Skeletal muscle cell (primary cell): ENCODE results near the gene NFAM1.

Experiments used
- DNase-seq: peaks from one replicate; pipeline ENCODE4 v3.0.0-alpha.2; 2010; ENCODE audit warnings: low read depth
- H3K4me3 ChIP-seq: 2 replicates; pipeline ENCODE4 v1.5.1; 2011; ENCODE audit warnings: low read depth, mild to moderate bottlenecking, control low read depth, low read length, moderate library complexity

The NFAM1 gene, protein sequence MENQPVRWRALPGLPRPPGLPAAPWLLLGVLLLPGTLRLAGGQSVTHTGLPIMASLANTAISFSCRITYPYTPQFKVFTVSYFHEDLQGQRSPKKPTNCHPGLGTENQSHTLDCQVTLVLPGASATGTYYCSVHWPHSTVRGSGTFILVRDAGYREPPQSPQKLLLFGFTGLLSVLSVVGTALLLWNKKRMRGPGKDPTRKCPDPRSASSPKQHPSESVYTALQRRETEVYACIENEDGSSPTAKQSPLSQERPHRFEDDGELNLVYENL

DNA sequence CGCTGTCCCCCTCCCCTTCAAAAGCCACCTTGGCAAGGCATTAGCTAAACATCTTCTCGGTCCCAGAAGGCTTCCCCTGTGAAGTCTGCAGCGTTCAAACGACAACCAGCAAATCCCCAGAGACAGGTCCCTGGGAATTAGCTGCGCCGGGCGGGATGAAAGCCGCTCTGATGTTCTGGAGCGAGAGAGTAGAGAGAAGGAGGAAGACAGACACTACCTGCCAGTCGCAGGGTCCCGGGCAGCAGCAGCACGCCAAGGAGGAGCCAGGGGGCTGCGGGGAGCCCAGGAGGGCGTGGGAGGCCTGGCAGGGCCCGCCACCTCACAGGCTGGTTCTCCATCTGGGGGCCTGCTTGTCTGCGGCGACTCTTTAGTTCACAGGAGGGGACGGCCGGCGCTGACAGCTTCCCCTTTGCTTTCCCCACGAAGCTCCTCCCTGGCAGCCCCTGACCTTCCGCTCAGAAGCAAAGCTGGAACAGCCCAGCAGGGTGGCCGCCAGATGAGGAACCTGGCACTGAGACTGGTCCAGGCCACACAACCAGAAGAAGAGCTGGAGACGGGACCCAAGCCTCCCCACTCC is at the start of gene NFAM1:
Gene NFAM1, minus strand, starts transcription at position 384 of the 577 bp plus-strand sequence. Its CDS starts 46 bp downstream, at position 338.
- H3K4me3 ChIP-seq: no peak within 1 kb of the TSS

DNA sequence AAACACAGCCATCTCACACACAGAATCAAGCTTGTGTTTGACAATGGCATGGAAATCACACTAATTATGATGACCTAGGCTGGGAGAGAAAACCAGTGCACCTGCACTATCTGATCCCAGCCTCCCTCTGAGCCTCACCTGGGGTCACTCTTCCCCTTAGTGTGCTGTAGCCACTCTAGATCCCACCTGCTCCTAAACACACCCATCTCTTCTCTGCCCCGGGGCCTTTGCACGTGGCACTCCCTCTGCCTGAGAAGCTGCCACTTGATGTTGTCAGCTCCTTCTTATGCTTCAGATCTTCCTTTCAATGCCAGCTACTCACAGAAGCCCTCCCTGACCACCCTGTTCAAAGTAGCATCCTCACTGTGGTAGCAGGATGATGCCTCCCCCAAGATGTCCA is 42.9 kb upstream of the NFAM1 start:
- H3K4me3 ChIP-seq: no peak overlapping the region
- DNase-seq: no peak

More for the DNA sequence above, at the start of gene NFAM1:
- DNase-seq: no peak

DNA sequence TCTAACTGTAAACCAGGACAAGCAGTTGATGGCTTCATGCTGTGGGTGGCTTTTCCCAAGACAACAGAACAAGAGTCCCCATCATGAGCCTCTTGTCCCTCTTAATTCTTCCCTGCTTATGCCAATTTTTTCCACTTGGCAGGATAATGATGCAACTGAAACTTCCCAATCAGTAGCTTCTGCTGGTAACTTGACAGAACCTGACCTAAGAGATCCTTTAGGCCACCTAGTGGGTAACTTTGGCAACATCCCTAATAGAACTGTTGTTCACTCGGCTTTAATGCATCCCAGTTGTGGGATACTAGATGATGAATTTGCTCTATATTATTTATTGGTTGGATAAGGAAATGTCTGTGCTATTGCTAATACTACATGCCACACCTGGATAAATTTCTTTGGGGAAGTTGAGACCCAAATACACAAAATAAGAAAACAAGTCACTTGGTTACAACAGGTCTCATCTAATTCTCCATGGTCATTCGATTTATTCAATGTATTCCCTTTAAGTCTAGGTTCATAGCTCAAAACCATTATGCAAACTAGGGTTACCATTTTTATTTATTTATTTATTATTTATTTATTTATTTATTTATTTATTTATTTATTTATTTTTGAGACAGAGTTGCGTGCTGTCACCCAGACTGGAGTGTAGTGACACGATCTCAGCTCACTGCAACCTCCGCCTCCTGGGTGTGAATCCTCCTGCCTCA is 41.4 kb upstream of the NFAM1 start:
- DNase-seq: peak; percentile 12
- no peak overlapping the region for H3K4me3 ChIP-seq

DNA sequence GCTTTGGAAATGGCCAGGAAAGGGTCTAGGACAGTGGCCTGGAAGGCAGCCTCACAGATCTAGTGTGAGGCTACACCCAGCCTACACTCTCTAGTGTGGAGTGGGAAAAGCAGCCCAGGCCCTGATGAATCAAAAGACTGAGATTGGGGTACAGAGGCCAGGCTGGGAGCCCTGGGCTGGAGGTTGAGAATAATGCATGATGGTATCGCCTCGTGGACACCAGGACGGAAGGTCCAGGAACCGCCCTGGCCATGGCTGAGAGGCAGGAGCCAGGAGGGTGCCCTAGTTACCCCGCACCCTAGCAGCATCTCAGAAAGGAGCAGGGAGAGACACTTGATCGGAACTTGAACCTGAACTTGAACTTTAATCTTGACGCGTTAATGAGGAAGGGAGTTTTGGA is 40.5 kb upstream of the NFAM1 start:
- H3K4me3 ChIP-seq: no peak overlapping the region
- no peak for DNase-seq

DNA sequence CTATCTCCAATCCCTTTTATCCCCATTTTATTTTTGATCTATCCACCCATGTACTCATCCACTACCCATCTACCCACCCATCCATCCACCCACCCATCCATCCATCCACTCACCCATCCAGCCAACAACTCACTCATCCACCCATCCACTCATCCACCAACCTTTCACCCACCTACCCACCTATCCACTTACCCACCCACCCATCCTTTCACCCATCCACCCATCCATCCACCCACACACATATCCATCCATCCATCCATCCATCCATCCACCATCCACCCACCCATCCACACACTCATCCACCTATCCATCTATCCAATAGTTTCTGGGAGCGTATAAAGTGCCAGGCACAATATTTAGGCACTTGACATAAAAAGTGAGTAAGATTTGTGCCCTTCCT is 39.2 kb upstream of the NFAM1 start:
- H3K4me3 ChIP-seq: no peak overlapping the region
- DNase-seq: no peak

DNA sequence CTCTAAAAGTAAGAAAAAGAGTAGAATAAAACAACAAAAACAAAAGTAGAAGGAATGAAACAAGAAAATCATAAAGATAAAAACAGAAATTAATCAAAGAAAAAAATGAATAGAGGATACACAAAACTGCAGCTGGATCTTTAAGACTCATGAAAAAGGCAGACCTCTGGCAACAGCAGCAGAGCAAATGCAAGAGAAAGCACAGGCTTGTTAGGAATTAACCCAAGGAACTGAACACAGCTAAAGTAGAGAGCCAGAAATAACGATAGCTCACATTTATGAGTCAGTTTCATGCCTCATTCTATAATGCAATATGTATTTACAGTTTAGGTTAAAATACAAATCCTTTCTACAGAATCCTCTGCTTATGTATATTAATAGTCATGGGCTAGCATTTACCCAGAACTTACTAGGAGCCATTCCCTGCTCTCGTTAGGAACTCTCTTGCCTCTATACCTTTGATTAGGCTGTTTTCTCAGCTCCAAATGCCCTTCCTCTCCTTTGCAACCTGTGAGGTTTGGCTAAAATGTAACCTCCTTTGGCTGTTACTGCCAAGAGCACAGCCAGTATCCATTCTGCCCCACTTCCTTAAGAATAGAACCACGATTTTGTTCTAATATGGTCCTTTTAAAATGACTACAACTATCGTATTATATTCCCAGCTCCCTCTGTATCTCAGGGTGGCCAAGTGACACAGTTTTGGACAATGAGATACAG is 38.3 kb upstream of the NFAM1 start:
- no peak overlapping the region for H3K4me3 ChIP-seq
- no peak for DNase-seq

DNA sequence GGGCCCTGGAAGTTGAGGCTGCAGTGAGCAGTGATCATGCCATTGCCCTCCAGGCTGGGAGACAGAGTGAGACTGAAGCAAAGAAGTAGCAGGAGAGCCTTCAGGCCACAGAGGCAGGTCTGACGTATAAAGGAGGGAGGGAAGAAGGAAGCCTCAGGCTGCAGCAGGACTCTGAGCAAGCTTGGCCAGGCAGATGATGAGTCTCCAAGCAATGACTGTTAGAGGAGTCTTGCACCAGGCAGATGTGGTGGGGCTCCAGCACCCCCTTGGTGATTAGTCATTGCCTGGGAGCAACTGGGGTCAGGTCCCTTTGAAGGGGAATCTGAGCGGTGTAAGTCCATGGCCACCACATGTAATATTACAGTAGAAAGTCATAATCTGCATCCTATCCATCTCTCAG is 36.6 kb upstream of the NFAM1 start:
- no peak overlapping the region for H3K4me3 ChIP-seq

DNA sequence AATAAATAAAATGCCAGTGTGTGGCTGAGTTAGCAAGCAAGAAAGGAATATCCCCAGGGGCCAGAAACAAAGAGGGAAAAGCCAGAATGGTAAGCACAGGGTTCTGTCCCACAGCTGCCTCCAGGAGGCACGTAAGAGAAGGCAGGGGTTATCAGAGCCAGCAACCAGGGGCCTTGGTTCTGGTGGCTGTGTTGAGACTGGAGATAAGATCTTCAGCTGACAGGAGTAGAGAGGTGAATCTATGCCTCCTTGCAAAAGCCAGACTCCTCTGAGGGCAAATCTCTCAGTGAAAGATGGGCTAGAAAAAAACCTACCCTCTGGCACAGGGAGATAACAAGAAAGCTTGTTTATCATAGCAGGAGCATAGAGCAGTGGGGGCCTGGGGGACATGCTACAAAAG is 29.8 kb upstream of the NFAM1 start:
- no peak for DNase-seq

More for the DNA sequence above, 36.6 kb upstream of the NFAM1 start:
- no peak for DNase-seq

DNA sequence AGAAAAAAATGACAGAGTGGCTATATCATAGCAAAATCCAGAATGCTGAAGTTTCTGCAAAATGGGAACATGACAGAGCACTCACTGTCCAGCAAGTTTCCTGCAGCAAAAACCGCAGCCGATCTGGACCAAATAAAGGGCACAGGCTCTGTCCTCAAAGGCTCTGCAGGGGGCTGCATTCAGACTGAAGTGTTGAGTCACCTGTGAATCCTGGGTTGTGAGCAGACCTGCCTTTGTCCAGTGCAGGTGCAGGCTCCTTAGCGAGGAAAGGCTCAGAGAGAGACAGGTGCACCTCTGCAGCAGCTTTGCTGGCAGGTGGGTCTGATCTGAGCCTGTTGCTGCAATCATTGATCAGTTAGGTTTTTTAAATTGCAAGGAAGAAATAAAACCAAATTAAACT is 29.3 kb upstream of the NFAM1 start:
- H3K4me3 ChIP-seq: no peak overlapping the region
- DNase-seq: no peak

More for the DNA sequence above, 29.8 kb upstream of the NFAM1 start:
- H3K4me3 ChIP-seq: no peak overlapping the region

DNA sequence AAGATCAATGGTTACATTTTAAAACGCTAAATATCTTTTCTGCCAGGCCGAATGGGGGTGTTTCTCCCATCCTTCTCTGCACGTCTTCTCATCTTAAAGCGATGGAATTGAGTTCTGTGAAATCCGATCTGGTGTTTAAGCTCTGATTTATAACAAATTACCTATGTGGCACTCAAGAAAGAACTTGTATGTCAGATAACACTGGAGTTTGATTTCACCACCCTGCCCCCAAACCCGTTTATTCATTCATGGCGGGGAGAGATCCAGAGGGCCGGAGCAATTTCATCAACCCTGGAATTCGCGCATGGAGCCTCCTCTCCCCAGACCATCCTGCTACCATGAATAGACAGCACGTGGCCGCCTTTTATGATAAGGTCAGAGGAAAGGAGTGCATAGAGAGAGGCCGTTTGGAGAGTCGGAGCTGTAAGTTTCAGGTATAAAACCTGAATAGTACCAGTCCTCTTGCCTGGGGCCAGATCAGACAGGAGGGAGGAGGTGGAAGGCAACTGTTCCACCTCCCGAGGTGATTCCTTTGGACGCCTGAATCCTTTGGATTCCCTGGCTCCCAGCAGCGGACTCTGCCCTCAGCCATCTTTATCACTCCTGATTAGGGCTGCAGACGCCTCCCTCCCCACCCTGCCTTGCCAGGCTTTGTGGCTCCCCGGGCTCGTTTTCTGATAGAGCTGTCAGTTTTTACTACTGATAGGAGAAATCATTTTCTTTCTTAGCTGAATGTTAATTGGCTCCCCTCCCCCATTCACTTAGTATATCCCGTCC is 27.3 kb upstream of the NFAM1 start:
- no peak overlapping the region for H3K4me3 ChIP-seq
- DNase-seq: no peak

DNA sequence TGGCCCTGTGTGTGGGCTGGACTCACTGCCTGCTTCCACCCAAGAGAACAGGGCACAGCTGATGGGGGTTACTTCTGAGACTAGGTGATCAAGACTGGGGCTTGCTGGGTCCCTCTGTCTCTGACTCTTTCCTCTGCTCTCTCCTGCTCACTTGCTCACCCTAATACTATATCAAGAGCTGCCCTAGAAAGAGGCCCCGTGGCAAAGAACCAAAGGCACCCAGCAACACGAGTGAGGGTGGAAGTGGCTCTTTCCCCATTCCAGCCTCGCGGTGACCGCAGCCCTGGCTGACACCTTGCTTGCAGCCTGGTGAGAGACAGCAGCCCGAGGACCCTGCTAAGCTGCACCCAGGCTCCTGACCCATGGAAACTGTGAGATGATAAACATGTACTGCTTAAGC is 20.7 kb upstream of the NFAM1 start:
- H3K4me3 ChIP-seq: no peak overlapping the region
- no peak for DNase-seq

DNA sequence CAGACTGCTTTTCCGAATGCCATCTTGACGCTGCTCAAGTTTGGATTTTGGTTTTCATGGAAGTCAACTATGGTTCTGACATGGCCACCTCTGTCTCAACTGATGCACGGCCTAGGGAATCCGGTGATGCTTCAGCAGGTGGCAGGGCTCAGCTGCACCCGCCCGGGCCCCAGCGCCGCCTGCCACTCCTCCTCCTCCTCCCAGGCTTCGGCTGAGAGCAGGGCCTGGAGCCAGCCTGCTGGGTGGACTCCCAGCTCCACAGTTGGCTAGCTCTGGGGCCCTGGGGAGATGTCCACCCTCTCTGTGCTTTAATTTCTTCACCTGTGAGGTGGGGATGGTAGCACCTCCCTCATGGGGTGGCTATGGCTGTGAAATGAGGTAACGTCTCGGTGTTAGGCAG is 20.3 kb upstream of the NFAM1 start:
- H3K4me3 ChIP-seq: no peak overlapping the region
- no peak for DNase-seq

DNA sequence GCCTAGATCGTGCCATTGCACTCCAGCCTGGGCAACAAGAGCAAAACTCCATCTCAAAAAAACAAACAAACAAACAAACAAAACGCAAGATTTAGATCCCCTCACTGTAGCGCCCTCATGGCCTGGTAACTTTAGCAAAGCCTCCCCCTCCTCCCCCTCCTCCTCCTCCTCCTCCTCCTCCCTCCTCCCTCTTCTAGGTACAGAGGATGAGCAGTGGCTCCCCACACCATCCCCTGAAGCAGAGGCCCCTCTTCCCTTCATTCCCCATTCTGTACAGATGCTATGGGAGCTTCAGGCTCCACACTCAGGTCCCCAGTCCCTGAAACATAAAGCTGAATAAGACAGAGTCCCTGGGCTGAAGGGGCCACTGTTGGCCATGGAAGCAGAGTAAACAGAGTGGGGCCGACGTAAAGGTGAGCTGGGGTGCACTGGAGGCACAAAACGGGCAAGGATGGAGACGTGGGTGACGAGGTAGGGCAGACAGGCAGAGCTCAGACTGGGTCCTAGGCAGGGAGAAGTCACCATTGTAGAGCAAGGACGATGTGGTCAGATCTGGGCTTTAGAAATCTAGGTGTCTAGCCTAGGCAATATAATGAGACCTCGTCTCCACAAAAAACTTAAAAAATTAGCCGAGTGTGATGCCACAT is 19.4 kb upstream of the NFAM1 start:
- no peak for DNase-seq
- no peak overlapping the region for H3K4me3 ChIP-seq

DNA sequence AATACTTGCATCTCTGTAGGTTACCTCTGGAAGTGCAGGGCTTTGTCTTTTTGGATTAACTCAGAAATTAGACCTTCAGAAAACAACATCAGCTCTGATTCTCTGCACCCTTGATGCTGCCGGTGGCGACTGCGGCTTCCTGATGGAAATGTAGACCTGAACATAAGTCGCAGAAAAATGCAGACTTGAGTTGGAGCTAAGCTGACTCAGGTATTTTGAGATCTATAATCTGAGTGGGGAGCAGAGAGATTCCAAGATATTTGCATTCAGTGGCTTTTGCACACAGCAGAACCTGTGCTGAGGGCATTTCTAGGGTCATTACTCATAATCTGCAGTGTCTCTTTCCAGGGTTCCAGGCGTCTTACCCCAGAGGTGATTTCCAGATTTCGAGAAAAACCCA is 18.7 kb upstream of the NFAM1 start:
- H3K4me3 ChIP-seq: no peak overlapping the region
- DNase-seq: no peak

DNA sequence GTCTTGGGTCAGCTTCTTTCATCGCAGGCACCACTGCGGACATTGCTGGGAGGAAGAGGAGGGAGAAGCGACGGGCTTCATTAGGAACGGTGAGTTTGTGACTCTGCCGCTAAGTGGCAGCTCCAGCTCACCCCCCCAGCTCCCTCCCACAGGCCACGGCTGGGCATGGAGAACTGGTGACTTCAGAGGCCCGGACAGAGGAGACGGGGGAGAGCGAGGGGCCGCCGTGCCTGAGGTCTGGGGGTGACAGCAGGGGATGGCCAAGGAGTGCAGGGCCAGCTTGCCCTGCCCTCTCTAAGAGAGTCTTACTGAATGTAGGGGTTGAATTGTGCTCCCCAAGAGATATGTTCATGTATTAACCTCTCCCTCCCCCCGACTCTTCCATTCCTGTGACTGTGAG is 13.9 kb upstream of the NFAM1 start:
- DNase-seq: no peak
- no peak overlapping the region for H3K4me3 ChIP-seq

DNA sequence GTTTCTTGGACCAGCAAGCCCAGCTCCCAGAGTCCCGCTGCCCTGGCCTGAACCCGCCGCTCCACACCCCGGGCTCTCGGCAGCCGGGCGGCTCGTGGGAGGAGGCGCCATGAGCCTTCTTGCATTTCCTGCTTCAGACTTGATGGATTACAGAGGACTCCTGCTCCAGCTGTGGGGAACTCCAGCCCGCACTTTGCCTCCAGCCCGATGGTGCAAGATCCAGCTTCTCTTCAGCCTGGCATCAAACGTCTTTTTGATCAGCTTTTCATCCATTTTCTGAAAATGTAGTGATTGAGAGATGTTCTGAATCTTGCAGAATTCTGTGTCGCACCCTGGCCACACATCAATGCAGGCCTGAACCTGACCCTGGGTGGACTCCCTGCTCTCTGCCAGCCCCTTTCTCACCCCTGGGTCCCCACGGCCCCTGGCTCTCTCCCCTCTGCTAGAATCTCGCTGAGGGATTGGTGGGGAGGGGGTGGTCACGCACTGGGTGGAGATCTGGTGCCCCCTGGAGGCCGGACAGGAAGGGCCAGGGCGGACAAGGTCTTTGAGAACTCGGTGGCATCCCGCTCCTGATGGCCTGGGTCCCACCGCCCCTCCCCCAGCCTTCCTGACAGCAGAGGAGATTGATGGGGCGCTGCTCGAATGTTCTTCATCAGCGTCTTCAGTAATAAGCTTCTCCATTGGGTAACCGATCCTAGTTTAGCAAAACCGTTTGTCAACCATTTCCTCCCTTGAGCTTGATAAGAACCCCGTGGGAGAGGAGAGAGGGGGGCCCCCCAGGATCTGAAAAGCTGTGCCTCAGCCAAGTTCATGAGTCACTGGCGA is 12.1 kb upstream of the NFAM1 start:
- DNase-seq: peak; percentile 70
- H3K4me3 ChIP-seq: peak overlapping the region; percentile 44

DNA sequence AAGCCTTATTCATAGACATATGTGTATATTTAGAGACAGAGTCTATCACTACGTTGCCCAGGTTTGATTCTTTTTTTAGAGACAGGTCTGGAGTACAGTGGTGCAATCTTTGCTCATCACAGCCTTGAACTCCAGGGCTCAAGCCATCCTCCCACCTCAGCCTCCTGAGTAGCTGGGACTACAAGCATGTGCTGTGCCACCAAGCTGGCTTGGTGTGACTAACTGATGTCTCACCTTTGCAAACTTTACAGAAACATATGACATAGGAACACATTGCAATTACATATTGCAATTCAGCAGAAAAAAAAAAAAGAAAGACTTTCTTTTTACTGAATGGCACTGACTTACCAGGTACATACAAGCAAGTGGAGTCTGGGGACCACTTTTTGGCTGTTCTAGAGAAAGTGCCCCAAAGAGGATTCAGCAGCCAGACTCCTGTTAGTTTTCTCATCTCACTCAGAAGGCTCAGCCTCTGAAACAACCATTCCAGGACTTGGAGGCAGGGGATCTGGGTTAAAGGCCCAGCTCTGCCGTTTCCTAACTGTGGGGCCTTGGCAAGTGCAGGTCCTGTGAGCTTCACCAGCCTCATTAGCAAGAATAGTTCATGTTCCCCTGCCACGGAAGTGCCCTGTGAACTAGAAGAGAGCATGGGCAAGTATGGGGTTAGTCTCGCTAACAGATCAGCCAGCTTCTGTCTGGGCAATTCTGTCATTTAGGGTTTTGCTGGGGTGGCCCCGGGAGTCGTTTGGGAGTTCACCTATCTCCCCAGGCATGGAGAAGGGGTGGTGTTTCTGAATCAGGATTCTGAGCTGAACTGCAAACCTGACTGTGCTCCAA is 11.3 kb upstream of the NFAM1 start:
- no peak for DNase-seq
- H3K4me3 ChIP-seq: peak overlapping the region; percentile 44
